Esophagus squamous epithelium (tissue), 5 donors: ENCODE results near the gene TENT4B. TPM values are rescaled to one million over a fixed set of nuclear protein-coding genes. Genes with fewer than 3 reads are reported as not detected.

Experiments used
- DNase-seq: peaks from one replicate; lab custom pipeline; 2025; lab: John Stamatoyannopoulos, UW
- H3K27ac ChIP-seq, 4 donors: fragments of 200-600 bp; sonication (generic); one replicate each; pipeline ENCODE4 v1.5.1; 2016 to 2019; ENCODE audit warnings: mild to moderate bottlenecking in 1 of 4
- H3K27me3 ChIP-seq, 4 donors: fragments of 200-600 bp; sonication (generic); 1 replicate in 3 of 4; 2 replicates in 1 of 4; pipeline versions ENCODE4 v1.5.1 to v1.6.0; 2017 to 2021; ENCODE audit warnings: antibody characterized with exemption in 1 of 4
- H3K36me3 ChIP-seq, 3 donors: fragments of 200-600 bp; sonication (generic); one replicate each; pipeline ENCODE4 v1.5.1; 2016 to 2019
- H3K4me1 ChIP-seq, 3 donors: fragments of 200-600 bp; sonication (generic); one replicate each; pipeline ENCODE4 v1.5.1; 2017 to 2019
- H3K4me3 ChIP-seq, 4 donors: fragments of 200-600 bp; sonication (generic); 1 replicate in 3 of 4; 2 replicates in 1 of 4; pipeline ENCODE4 v1.5.1; 2016 to 2019; ENCODE audit warnings: mild to moderate bottlenecking in 2 of 4, moderate library complexity in 1 of 4
- H3K9me3 ChIP-seq, 3 donors: fragments of 200-600 bp; sonication (generic); one replicate each; pipeline ENCODE4 v1.5.1; 2016 to 2019
- POLR2A ChIP-seq, 4 donors: fragments of 450-650 bp; IDR thresholded peaks; one replicate each; pipeline ENCODE4 v1.6.1; 2017; ENCODE audit warnings: antibody characterized with exemption in 4 of 4, mild to moderate bottlenecking in 4 of 4, moderate library complexity in 3 of 4
- WGBS, 2 donors: methylation state at CpG; one replicate each; pipeline ENCODE4 v1.1.5; 2018; 5-methylcytosine and 5-hydroxymethylcytosine counted together
- intact Hi-C: fragments of 100-400 bp; cut with DNase I; formaldehyde crosslinking; loops from one replicate; pipeline ENCODE4 v1.15.0; 2022
- total RNA-seq, 4 donors: library from RNA; depleted of rRNA; stranded (reverse); fragments of >200 nt; gene quantifications; one replicate each; pipeline ENCODE4 v1.1.0, GENCODE V29; 2016
- TF ChIP-seq, protein P1 (sequence below), 6 experiments: fragments of 450-650 bp in 4 of 6; fragments of 200-600 bp in 2 of 6; sonication (generic) in 2 of 6; IDR thresholded peaks; one replicate each; pipeline ENCODE4 v1.5.1; 2016 to 2019; ENCODE audit warnings: antibody characterized with exemption in 6 of 6, mild to moderate bottlenecking in 4 of 6, moderate library complexity in 4 of 6
- donor health status: DM: yes; HTN: yes; CAD: no.

The TENT4B gene
- total RNA-seq, 4 donors from 2014 or later, result 6.3 to 11.4 (median 8.4) TPM

DNA sequence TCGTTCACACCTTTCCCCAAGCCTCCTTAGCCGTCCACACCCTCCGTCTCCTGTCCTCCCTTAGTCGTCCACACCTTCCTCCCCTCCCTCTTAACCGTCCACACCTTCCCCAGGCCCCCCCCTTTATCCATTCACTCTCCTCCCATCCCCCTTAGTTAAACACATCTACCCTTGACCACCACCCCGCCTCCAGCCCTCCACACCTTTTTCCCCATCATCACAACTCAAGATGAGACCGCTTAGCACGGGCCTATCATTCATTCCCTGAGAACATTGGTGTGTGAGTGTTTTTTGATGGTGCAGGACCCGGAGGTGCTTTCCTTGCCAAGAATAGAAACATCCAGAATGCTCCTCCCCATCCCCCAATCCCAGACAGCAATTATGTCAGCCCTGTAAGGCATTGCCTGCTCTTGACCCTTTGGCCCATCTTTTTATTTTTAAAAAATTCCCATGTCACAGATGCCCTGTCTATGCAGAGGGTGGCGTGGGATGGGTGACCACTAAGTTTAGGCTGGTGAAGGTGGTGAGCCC lies 1.4 kb downstream of the TENT4B start:
- Histone ChIP-seq H3K9me3 (no peaks in the 10 kb centered on the region), H3K4me1 (peaks cover 27 to 61% (median 27%) of the 10 kb centered on the region in 3 donors), H3K27ac (peak overlapping the region; percentile 94 to 98 (median 96)), H3K4me3 (peak overlapping the region; percentile 72 to 82 (median 76)), H3K27me3 (no peaks in the 10 kb centered on the region), H3K36me3 (no peaks in the 10 kb centered on the region)
- DNase-seq, result no peak
- 19 to 20% methylated on average over 10 of the region's 10 CpGs for WGBS, 2 donors
- no peak for TF ChIP-seq POLR2A (IDR thresholded peaks at IDR 0.05)
- TF ChIP-seq, protein P1, sequence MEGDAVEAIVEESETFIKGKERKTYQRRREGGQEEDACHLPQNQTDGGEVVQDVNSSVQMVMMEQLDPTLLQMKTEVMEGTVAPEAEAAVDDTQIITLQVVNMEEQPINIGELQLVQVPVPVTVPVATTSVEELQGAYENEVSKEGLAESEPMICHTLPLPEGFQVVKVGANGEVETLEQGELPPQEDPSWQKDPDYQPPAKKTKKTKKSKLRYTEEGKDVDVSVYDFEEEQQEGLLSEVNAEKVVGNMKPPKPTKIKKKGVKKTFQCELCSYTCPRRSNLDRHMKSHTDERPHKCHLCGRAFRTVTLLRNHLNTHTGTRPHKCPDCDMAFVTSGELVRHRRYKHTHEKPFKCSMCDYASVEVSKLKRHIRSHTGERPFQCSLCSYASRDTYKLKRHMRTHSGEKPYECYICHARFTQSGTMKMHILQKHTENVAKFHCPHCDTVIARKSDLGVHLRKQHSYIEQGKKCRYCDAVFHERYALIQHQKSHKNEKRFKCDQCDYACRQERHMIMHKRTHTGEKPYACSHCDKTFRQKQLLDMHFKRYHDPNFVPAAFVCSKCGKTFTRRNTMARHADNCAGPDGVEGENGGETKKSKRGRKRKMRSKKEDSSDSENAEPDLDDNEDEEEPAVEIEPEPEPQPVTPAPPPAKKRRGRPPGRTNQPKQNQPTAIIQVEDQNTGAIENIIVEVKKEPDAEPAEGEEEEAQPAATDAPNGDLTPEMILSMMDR (IDR thresholded peaks at IDR 0.05), result no peak
- intact Hi-C loops, result no loop called here

DNA sequence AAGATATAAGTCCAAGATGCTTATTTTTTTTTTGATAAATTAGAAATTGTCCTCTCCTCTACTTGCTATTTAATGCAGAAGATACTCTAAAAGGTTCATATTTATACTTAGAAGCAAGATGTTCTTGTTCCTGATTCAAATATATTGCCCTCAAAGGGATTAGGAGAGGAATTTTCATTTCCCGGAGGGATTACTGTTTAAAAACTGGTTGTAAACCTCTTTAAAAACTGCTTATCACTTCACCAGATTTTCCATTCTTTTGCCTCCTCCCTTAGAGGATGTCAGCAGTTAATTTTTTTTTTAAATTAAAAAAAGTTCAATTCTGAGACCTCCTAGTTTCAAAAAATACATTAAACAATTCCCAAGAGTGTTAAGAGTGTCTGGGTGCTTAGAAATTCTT lies 2.8 kb downstream of the TENT4B start:
- TF ChIP-seq POLR2A (IDR thresholded peaks at IDR 0.05), result no peak
- TF ChIP-seq, protein P1 (IDR thresholded peaks at IDR 0.05), result no peak
- H3K27ac ChIP-seq, result peak overlapping the region in 2 of 4 donors; percentile 94 to 98
- peaks cover 27 to 73% (median 27%) of the 10 kb centered on the region in 3 donors for H3K4me1 ChIP-seq
- no peaks in the 10 kb centered on the region for H3K9me3 ChIP-seq
- intact Hi-C loops, result no loop called here
- 35 to 39% methylated on average over 1 of the region's 1 CpG for WGBS, 2 donors
- DNase-seq, result no peak
- no peaks in the 10 kb centered on the region for H3K27me3 ChIP-seq
- peak overlapping the region in 3 of 4 donors; percentile 72 to 82 (median 73) for H3K4me3 ChIP-seq
- H3K36me3 ChIP-seq, result peaks cover 0 to 6% (median 0%) of the 10 kb centered on the region in 3 donors

DNA sequence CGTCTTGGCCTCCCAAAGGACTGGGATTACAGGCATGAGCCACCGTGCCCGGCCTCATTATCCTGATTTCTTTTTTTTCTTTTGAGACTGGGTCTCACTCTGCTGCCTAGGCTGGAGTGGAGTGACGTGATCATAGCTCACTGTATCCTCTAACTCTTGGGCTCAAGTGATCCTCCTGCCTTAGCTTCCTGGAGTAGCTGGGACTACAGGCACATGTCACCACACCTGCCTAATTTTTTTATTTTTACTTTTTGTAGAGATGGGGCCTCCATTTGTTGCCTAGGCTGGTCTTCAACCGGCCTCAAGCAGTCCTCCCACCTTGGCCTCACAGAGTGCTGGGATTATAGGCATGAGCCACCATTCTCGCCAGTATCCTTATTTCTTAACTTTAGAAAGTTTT lies 3.5 kb downstream of the TENT4B start:
- peaks cover 27 to 80% (median 29%) of the 10 kb centered on the region in 3 donors for H3K4me1 ChIP-seq
- intact Hi-C loops, result no loop called here
- TF ChIP-seq, protein P1 (IDR thresholded peaks at IDR 0.05), result no peak
- TF ChIP-seq POLR2A (IDR thresholded peaks at IDR 0.05), result no peak

DNA sequence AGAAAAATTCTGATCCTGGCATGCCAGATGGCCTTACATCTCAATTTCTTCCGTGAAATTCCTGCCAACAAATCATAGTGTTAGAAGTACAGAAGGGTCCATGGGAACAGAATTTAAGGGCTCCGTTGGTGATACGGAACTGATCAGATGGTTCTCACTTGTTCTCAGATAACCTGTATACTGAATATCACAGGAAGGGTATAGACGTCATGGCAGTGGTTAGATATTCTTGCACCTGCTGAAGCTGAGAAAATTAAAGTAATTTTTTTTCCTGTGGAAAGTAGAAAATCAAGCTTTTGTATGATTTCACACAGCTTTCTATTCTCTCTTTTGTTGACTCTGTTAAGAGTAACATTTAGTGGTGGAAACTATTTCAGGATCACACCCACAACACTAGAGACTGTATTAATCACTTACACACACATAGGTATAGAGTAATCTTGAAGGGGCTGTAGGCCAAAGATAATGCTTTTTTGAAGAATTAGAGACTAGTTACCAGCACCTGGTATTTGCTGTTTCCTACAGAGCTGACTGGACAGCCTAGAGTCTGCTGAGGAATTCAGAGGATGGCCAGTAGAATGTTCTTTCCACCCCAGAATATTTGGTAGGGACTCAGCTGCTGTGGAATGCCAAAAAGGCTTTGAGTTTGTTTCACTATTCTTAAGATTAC lies 7.5 kb downstream of the TENT4B start:
- no peak overlapping the region for H3K4me3 ChIP-seq
- H3K27ac ChIP-seq, result peak overlapping the region in 1 of 4 donors; percentile 26
- peaks cover 0 to 16% (median 0%) of the 10 kb centered on the region in 3 donors for H3K36me3 ChIP-seq
- WGBS, 2 donors, result 79 to 83% methylated on average over 4 of the region's 4 CpGs
- H3K4me1 ChIP-seq, result peaks cover 17 to 74% (median 21%) of the 10 kb centered on the region in 3 donors
- intact Hi-C loops, result no loop called here
- H3K27me3 ChIP-seq, result no peaks in the 10 kb centered on the region
- no peak for DNase-seq
- H3K9me3 ChIP-seq, result no peaks in the 10 kb centered on the region
- no peak for TF ChIP-seq POLR2A (IDR thresholded peaks at IDR 0.05)
- TF ChIP-seq, protein P1 (IDR thresholded peaks at IDR 0.05), result no peak

More for the DNA sequence above, 3.5 kb downstream of the TENT4B start:
- H3K27ac ChIP-seq, result peak overlapping the region in 2 of 4 donors; percentile 94 to 98
- 90 to 92% methylated on average over 6 of the region's 6 CpGs for WGBS, 2 donors
- peaks cover 0 to 6% (median 0%) of the 10 kb centered on the region in 3 donors for H3K36me3 ChIP-seq
- no peaks in the 10 kb centered on the region for H3K9me3 ChIP-seq
- no peak for DNase-seq
- peak overlapping the region in 1 of 4 donors; percentile 73 for H3K4me3 ChIP-seq
- no peaks in the 10 kb centered on the region for H3K27me3 ChIP-seq

DNA sequence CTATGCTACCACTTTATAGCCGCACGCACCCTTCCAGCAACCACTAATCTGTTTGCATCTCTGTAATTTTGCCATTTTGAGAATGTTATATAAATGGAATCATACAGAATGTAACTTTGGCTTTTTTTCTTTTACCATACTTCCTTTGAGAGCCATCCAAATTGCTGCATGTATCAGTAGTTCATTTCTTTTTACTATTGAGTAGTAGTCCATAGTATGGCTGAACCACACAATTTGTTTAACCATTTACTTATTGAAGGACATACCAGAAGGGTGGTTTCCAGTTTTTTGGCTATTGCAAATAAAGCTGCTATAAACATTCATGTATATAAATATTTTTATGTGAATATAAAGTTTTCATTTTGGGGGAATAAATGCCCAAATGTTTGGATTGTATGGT lies 8.8 kb downstream of the TENT4B start:
- Histone ChIP-seq H3K36me3 (peaks cover 0 to 16% (median 0%) of the 10 kb centered on the region in 3 donors), H3K4me3 (no peak overlapping the region), H3K27me3 (no peaks in the 10 kb centered on the region), H3K4me1 (peaks cover 5 to 68% (median 18%) of the 10 kb centered on the region in 3 donors), H3K27ac (no peak overlapping the region), H3K9me3 (no peaks in the 10 kb centered on the region)
- intact Hi-C loops, result no loop called here
- TF ChIP-seq, protein P1 (IDR thresholded peaks at IDR 0.05), result no peak
- no peak for TF ChIP-seq POLR2A (IDR thresholded peaks at IDR 0.05)
- 94 to 100% methylated on average over 2 of the region's 2 CpGs for WGBS, 2 donors
- DNase-seq, result no peak
